HFF-Myc (cell line): ENCODE measurements around the gene ZNF488.
"Not testable (repeated sequence)": the region's sequence is repeated elsewhere in the genome, so short reads cannot be mapped to it uniquely, and the experiment has no call there.

Source experiments
- DNase-seq: peaks from one replicate; pipeline ENCODE4 v3.0.0-alpha.2; 2011; ENCODE audit warnings: low read depth; ENCODE audit errors: extremely low read depth
- H3K4me3 ChIP-seq: replicated peaks from 2 replicates; pipeline ENCODE4 v1.5.1; 2011; ENCODE audit warnings: low read depth, mild to moderate bottlenecking, control low read depth, low read length
- TF ChIP-seq, protein P1 (sequence below): IDR thresholded peaks from 2 replicates; pipeline ENCODE4 v1.5.1; 2012; ENCODE audit warnings: mild to moderate bottlenecking, low read depth, low read length, control low read depth; ENCODE audit errors: missing control alignments

The ZNF488 gene

DNA sequence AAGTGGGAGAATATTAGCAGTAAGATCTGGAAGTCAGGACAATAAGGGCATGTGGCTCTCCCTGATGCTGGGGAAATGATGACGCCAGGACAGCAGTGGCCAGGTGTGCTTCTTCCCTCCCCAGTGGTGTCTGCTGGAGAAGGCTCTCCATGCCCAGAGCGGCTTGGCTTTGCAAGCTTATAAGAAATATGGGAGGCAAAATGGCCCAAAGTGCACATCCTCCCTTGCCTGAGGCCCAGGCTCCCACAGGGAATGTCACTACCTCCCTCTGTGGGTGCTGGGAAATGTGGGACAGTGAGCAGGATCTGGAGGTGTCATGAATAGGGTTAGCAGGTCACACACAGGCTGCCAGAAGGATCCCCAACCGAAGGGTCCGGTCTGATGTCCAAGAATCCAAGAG, 17.1 kb upstream of the ZNF488 start:
- TF ChIP-seq, protein P1, sequence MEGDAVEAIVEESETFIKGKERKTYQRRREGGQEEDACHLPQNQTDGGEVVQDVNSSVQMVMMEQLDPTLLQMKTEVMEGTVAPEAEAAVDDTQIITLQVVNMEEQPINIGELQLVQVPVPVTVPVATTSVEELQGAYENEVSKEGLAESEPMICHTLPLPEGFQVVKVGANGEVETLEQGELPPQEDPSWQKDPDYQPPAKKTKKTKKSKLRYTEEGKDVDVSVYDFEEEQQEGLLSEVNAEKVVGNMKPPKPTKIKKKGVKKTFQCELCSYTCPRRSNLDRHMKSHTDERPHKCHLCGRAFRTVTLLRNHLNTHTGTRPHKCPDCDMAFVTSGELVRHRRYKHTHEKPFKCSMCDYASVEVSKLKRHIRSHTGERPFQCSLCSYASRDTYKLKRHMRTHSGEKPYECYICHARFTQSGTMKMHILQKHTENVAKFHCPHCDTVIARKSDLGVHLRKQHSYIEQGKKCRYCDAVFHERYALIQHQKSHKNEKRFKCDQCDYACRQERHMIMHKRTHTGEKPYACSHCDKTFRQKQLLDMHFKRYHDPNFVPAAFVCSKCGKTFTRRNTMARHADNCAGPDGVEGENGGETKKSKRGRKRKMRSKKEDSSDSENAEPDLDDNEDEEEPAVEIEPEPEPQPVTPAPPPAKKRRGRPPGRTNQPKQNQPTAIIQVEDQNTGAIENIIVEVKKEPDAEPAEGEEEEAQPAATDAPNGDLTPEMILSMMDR = no peak
- H3K4me3 ChIP-seq = no peak overlapping the region
- DNase-seq = no peak

DNA sequence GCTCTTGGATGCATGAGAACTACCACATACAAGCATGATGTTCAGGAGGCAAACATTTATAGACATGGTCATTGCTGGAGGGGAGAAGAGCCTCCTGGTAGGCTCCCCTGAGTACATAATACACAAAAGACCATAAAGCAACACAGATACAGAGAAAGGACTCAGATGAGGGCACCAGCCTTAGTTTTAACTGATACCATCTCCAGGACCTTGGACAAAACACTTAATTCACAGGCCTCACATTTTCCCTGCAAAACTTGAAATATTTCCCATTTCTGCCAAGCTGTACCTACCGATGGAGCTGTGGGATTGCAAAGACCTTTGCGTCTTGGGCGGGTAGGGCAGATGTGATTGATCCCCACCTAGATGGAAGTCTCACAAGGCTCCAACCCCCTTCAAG, 16.7 kb upstream of the ZNF488 start:
- no peak overlapping the region for H3K4me3 ChIP-seq
- TF ChIP-seq, protein P1 = no peak
- DNase-seq = no peak

DNA sequence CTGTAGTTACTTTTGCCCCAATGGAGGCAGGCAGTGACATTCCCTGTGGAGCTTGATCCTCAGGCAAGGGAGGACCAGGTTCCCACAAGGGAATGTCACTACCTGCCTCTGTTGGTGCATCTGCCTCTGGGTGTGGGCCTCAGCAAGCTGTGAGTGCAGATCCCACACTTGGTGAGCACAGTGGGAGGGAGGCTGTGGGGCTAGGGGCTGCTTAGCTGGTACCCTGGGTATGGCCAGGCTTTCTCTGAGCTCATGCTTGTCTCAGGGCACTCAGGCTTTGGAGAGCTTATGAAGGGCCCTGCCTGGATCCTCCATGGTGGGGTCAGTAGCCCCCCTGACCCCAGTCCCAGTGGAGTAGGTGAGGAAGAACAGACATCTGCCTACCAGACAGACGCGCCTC, 16.2 kb upstream of the ZNF488 start:
- DNase-seq = no peak
- no peak overlapping the region for H3K4me3 ChIP-seq
- TF ChIP-seq, protein P1 = no peak

DNA sequence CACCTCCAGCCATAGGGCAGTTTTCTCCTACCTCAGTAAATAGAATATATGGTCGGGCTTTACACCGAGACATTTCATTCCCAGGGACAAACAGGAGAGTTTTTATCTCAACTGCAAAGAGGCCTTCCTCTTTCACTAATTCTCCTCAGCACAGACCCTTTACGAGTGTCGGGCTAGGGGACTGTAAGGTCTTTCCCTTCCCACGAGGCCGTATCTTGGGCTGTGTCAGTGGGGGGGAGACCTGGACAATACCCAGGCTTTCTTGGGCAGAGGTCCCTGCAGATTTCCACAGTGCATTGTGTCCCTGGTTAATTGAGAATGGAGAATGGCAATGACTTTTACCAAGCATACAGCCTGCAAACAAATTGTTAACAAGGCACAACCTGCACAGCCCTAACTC, 13.2 kb upstream of the ZNF488 start:
- DNase-seq = no peak
- no peak overlapping the region for H3K4me3 ChIP-seq
- TF ChIP-seq, protein P1 = no peak

DNA sequence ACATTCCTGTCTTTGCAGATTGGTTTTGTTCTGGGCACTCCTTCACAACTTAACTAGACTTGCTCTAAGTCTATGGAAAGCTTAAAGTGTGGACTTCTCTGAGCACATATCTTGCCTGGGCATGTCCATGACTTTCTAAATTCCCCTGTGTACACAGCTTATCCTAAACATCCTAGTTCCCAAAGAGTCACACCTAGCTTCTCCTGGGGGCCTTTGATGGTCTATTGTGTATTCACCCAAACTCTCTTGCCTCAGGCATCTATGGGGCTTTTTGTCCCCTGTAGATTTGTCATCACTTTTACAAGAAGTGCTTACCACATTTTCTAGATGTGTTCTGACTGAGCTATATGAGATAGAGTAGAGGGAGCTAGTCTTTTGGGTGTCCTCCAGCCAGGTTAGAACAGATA, 12.2 kb upstream of the ZNF488 start:
- TF ChIP-seq, protein P1 = no peak
- DNase-seq = no peak
- H3K4me3 ChIP-seq = no peak overlapping the region

DNA sequence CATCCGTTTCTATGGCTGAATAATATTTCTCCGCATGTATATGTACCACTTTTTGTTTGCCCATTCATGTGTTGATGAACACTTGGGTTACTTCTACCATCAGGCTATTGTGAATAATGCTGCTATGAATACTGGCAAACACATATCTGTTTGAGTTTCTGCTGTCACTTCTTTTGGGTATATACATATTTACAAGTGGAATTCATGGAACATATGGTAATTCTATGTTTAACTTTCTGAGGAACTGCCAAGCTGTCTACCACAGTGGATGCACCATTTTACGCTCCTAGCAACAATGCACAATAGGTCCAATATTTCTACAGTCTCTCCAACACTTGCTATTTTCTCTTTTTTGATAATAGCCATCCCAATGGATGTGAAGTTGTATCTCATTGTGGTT, 5.5 kb upstream of the ZNF488 start:
- TF ChIP-seq, protein P1 = no peak
- no peak overlapping the region for H3K4me3 ChIP-seq
- DNase-seq = no peak

DNA sequence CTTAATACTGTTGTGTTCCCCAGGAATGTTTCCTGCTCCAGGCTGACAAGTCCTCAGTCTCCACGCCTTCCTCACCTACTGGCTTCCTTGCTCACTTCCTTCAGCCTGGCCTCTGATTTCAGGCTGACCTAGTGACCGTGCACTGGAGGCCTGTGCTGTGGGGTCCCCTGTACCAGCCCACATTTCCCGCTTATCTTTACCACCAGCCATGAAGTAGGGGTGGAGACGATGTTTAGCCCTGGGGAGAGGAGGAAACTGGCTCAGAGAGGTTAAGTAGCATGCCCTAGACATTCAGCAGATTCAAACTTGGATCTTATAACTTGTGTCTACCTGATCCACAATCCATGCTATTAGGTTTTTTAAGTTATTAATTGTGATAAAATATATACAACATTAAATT, 4.8 kb upstream of the ZNF488 start:
- no peak for DNase-seq
- no peak overlapping the region for H3K4me3 ChIP-seq
- TF ChIP-seq, protein P1 = no peak

DNA sequence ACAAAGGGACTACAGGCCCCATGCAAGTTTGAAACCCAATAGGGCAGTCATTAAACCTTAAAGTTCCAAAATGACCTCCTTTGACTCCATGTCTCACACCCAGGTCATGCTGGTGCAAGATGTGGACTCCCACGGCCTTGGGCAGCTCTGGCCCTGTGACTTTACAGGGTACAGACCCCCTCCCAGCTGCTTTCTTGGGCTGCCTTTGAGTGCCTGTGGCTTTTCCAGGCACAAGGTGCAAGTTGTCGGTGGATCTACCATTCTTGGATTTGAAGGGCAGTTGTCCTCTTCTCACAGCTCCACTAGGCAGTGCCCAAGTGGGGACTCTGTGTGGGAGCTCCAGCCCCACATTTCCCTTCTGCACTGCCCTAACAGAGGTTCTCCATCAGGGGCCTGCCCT, 2.0 kb upstream of the ZNF488 start:
- DNase-seq, H3K4me3 ChIP-seq: not testable (repeated sequence)
